HG03442 (cell line): ENCODE results near the gene ANKRD23.
"Not testable (repeated sequence)": the region's sequence is repeated elsewhere in the genome, so short reads cannot be mapped to it uniquely, and the experiment has no call there.

ENCODE experiments used
- ATAC-seq: cut with Tn5 transposase; IDR thresholded peaks from one replicate; pipeline ENCODE4 v1.9.1; 2021; ENCODE audit warnings: mild to moderate bottlenecking, moderate library complexity; ENCODE audit not compliant: unreplicated experiment

ANKRD23 gene

GRCh38 chr2:96843538-96844268 lies at the start of gene ANKRD23:
Gene ANKRD23, minus strand, starts transcription at chr2:96844021. Its CDS starts 29 bp downstream, at chr2:96843992.
- ATAC-seq, result no peak

DNA sequence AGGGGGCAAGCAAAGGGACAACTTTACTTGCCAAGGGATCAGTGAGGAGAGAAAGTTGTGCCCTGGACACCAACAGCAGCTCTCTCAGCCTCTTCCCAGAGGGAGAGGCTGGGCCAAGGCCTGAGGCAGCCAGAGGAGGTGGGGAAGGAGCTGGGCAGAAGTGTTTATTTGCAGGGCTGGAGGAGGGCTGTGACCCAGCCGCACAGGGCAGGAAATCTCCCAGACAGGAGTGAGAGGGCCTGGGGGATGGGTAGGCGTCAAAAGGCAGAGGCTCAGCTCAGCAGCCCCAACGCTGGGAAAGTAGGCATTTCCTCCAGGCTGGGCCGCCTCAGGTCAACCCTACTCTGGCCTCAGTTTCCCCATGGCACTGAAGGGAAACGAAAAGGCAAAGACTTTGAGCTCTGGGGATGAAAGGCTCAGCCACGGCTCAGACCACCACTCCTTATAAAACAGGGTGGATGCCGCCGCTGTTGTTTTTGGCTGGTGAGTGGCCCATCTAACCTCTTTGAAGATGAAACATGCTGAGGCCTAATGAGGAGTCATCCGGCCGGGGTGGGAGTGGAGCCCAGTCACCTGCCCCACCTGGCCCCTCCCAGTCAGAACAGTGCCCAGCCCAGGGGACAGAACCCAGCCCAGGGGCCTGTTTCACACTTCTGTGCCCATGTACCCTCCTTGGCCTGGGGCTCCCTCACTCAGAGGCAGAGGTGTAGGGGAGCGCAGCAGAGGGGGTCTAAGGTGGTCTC lies 47.9 kb upstream of the ANKRD23 start:
- ATAC-seq, result no peak

DNA sequence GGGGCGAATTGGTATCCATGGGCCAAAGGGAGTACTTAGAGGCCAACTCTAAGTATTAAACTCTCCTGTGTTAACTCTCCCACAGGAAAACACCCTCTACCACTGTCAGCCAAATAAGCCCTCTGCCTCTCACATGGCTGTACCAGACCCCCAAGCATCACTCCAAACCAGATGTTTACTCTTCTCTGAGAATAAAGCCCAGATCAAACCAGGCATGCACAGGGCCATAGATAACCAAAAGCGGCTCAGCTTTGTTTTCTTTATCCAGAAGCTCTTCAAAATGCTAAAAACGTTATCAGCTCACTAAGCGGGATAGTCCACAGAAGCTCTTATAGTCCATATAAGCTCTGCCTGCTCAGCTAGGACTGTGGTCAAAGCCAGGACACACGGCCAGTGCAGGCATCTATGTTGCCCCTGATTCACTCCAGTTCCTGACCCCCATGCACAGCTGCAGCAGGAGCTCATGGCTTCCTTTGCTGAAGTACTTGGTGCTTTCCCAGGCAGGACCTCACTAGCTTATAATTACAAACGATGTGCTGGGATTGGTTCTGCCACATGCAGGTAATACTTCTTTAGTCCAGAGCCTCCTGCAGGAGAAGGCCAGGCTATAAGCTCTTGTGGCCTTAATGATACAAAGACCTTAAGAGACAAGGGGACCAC lies 47.0 kb upstream of the ANKRD23 start:
- no peak for ATAC-seq

DNA sequence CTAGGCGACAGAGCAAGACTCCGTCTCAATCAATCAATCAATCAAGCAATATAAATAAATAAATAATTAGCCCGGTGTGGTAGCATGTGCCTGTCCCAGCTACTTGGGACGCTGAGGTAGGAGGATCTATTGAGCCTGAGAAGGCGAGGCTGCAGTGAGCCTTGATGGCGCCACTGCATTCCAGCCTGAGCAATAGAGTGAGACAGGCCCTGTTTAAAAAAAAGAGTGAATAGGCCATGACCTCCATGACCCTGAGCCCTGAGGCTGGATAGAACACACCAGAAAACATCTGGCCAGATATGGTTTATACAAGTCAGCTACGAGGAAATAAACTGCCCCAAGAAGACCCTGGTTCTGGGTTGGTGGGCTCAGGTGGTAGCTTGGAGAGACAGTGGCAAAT lies 46.4 kb upstream of the ANKRD23 start:
- no peak for ATAC-seq

DNA sequence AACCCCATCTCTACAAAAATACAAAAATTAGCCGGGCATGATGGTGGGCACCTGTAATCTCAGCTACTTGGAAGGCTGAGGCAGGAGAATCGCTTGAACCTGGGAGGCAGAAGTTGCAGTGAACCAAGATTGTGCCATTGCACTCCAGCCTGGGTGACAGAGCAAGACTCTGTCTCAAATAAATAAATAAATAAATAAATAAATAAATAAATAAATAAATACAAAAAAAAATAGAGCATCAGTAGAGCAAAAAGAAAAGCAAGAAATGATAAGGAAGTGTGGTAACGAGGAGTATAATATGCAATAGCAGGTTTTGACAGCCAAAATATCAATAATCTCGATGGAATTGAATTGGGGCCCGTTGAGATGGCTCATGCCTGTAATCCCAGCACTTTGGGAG lies 45.7 kb upstream of the ANKRD23 start:
- not testable (repeated sequence) for ATAC-seq

DNA sequence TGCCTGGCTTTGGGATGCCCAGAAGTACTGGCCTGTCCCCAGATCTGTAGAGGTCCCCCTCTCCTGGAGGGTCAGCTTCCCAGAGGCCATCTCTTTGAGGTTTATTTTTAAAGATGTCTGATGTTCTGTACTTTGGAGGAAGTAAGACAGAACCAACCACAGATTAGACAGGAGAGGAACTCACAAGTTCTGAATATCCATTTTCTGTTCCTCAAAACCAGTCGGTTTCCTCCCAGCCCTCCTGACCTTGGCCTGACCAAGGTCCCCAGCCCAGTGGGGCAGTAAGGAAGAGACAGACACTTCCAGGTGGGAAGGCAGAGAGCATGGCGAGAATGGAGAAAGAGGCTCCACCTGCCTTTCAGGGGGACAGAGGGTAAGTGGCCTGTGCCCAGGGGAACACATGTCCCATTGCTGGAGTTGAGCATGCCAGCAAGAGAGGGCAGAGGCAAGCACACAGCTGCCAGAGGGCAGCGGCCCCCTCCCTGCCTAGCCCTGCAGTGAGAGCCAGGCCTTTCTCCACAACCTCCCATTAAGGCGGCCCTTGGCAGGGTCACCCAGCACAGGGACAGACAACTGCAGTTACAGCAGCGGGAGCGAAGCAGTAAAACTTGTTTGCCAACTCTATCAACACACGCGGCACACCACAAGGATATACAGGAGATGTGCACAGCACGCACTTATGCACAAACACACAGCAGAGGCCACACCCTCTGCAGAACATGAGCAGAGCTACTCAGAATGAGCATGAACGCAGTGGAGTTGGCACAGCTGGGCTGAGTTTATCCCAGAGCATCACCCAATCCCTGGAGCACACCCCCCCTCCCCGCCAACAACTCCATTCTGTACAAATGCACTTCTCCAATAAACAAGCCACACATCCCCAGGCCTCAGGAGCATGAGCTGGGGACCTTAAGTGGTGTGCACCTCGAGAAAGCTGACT lies 44.5 kb upstream of the ANKRD23 start:
- ATAC-seq, result no peak

- ATAC-seq, result no peak
Measured at GRCh38 chr2:96887493-96888012, 43.7 kb upstream of the ANKRD23 start.

- no peak for ATAC-seq
Measured at GRCh38 chr2:96885432-96886347, 41.9 kb upstream of the ANKRD23 start.

GRCh38 chr2:96884299-96885094 lies 40.7 kb upstream of the ANKRD23 start:
- ATAC-seq, result no peak

DNA sequence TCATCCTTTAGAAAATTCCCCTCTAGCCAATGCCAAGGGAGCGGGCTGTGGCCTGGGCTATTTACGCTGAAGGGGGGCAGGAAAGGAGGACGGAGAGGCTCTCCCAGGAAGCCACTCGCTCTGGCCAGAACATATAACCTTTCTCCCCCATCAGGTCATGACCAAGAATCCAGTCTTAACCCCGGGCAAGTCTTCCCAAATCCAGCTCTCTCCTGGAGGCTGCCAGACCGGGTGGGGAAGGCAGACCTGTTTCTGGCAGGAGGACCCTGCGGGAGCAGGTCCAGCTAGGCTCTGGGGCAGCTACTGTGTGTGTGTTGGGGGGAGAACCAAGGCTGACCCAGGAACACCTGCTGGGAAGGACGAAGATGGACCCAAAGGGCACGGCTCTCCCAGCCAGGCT lies 39.5 kb upstream of the ANKRD23 start:
- ATAC-seq, result no peak

DNA sequence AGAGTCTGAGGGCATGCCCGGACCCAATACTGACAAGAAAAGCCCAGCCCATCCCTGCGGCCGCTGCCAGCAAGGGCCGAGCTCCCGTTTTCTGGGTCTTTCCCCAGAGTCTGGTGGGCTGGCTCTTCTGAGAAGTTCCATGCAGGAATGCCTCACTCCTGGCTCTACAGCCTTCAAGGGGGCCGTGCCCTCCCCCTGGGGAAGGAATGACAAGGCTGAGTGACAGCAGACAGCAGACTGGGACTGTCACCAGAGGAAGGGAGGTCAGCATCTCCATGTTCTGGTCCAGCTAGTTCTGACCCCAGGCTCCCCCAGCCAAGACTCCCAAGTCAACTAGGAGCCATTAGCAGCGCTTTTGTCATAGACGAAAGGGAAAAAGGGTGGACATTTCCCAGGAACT lies 39.1 kb upstream of the ANKRD23 start:
- ATAC-seq, result no peak

DNA sequence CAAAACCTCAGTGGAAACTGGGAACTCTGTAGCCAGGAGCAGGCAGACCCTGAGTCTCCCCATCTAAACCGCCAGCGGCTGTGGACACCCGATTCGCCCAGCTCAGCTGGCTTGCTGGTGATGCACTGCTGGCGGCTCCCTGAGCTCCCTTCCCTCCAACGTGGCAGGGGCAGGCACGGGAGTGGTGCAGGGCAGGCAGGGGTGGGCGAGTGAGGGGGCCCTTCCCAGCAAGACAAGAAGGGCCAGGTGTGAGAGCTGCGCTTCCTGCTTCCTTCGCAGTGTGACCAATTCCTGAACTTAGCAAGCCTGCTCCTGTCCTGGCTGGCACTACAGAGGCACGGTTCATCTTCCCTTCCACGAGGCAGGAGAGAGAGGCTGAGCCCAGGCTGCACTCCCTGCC lies 38.4 kb upstream of the ANKRD23 start:
- ATAC-seq, result no peak

DNA sequence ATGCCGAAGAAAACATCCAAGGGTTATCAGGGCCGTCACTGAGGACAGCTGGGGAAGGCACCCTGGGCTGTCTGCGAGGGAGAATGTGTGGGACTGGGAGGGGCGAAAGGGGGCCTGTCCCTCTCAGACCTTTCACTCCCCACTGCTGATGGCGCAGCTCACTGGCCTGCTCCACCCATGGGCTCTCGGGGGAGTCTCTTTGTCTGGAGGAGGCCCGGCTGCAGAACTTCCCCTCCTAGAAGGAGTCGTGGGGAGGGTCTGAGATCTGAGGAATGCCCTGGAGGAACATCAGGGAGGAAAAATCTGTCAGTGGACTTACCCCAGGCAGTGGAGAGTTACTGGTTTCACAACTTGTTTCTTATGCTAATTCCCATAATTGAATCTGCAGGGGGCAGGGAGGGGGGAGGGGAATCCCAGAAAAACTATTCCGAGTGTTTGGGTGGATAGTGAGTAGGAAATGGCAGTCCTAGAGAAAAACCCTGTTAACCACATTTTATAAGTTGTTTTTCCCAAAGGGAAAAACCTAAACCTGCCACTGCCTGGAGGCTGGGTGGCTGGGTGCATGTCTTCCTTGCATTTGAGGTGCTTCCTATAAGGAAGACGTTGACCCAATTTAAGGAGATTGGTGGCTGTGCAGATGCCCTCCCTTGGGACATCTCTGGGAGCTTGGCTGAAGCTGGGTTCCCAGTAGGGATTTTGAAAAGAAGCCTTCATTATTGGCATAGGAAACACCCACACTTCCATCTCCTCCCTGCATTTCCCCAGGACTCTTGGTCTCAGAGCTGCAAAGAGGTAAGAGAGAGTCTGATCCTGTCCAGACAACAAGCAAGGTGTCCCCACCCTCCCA lies 37.8 kb upstream of the ANKRD23 start:
- ATAC-seq, result no peak

GRCh38 chr2:96880891-96881273 lies 37.1 kb upstream of the ANKRD23 start:
- ATAC-seq, result no peak

- ATAC-seq, result no peak
Measured at GRCh38 chr2:96879545-96880040, 35.8 kb upstream of the ANKRD23 start.

- ATAC-seq, result no peak
Measured at GRCh38 chr2:96878796-96879544, 35.1 kb upstream of the ANKRD23 start.

- ATAC-seq, result no peak
Measured at GRCh38 chr2:96878171-96878570, 34.4 kb upstream of the ANKRD23 start.
